Small intestine (tissue), 7 donors: ENCODE data around the gene LBHD2. TPM values are rescaled to one million over a fixed set of nuclear protein-coding genes. Genes with fewer than 3 reads are reported as not detected.

Source experiments
- DNase-seq, 2 donors: peaks; one replicate each; pipeline versions ENCODE4 v3.0.0 to v3.0.0-alpha.2; 2013
- FAIRE-seq: peaks from 2 replicates; lab custom pipeline; 2012; peaks lifted over from hg19 to GRCh38; lab: Jason Lieb, UNC
- H3K27ac ChIP-seq, 3 donors: one replicate each; pipeline ENCODE4 v1.5.1; 2013; ENCODE audit warnings: low read length in 2 of 3, mild to moderate bottlenecking in 2 of 3, control low read depth in 1 of 3, inconsistent platforms in 1 of 3, low read depth in 1 of 3, moderate library complexity in 1 of 3
- H3K27me3 ChIP-seq, 3 donors: one replicate each; pipeline ENCODE4 v1.6.1; 2013; ENCODE audit warnings: low read length in 3 of 3, inconsistent platforms in 1 of 3; ENCODE audit not compliant: control insufficient read depth in 3 of 3, insufficient read depth in 3 of 3
- H3K36me3 ChIP-seq, 3 donors: one replicate each; pipeline ENCODE4 v1.6.1; 2013; ENCODE audit warnings: low read length in 3 of 3, inconsistent platforms in 1 of 3, low read depth in 1 of 3, mild to moderate bottlenecking in 1 of 3, moderate library complexity in 1 of 3; ENCODE audit not compliant: control insufficient read depth in 3 of 3, insufficient read depth in 2 of 3
- H3K4me1 ChIP-seq, 3 donors: one replicate each; pipeline ENCODE4 v1.6.1; 2013; ENCODE audit warnings: low read length in 2 of 3, inconsistent platforms in 1 of 3, low read depth in 1 of 3, mild to moderate bottlenecking in 1 of 3, moderate library complexity in 1 of 3; ENCODE audit not compliant: control insufficient read depth in 3 of 3, insufficient read depth in 2 of 3
- H3K4me3 ChIP-seq, 3 donors: one replicate each; pipeline ENCODE4 v1.5.1; 2013; ENCODE audit warnings: low read length in 3 of 3, control low read depth in 1 of 3, inconsistent platforms in 1 of 3, low read depth in 1 of 3, mild to moderate bottlenecking in 1 of 3, moderate library complexity in 1 of 3
- H3K9me3 ChIP-seq, 2 donors: one replicate each; pipeline ENCODE4 v1.6.1; 2013; ENCODE audit warnings: low read depth in 1 of 2, low read length in 1 of 2; ENCODE audit not compliant: control insufficient read depth in 2 of 2, insufficient read depth in 1 of 2
- WGBS, 3 donors: extraction: QIAGEN DNeasy Blood & Tissue Kit; methylation state at CpG; one replicate each; pipeline ENCODE4 v1.1.7; 2013; 5-methylcytosine and 5-hydroxymethylcytosine counted together
- polyA plus RNA-seq, 4 donors: library from polyadenylated mRNA; stranded (reverse) in 3 of 4; unstranded in 1 of 4; fragments of 200-250 nt in 3 of 4; fragments of 120-200 nt in 1 of 4; gene quantifications; one replicate each; pipeline versions ENCODE4 v1.2.1 to v1.2.3, GENCODE V29; 2013
- donor health status: healthy with polysubstance abuse.
- donor health status: control.
- donor health status: control.
- donor health status: Bipolar disorder and iron deficiency.
- donor health status: healthy.

LBHD2 gene
- polyA plus RNA-seq, 4 donors: not detected

GRCh38 chr14:103097994-103098957 lies 14.3 kb downstream of the LBHD2 start:
- 58 to 71% (median 59%) methylated on average over 30 to 31 of the region's 31 CpGs for WGBS, 3 donors
- FAIRE-seq (no peak), DNase-seq (peak; percentile 78 to 80)
- Histone ChIP-seq H3K9me3 (no peaks in the 10 kb centered on the region), H3K36me3 (peaks cover 0 to 12% (median 0%) of the 10 kb centered on the region in 3 donors), H3K4me1 (peaks cover 0 to 86% (median 12%) of the 10 kb centered on the region in 3 donors), H3K27ac (peak overlapping the region in 1 of 3 donors; percentile 55), H3K27me3 (peaks cover 0 to 8% (median 0%) of the 10 kb centered on the region in 3 donors), H3K4me3 (peak overlapping the region in 1 of 3 donors; percentile 30)

DNA sequence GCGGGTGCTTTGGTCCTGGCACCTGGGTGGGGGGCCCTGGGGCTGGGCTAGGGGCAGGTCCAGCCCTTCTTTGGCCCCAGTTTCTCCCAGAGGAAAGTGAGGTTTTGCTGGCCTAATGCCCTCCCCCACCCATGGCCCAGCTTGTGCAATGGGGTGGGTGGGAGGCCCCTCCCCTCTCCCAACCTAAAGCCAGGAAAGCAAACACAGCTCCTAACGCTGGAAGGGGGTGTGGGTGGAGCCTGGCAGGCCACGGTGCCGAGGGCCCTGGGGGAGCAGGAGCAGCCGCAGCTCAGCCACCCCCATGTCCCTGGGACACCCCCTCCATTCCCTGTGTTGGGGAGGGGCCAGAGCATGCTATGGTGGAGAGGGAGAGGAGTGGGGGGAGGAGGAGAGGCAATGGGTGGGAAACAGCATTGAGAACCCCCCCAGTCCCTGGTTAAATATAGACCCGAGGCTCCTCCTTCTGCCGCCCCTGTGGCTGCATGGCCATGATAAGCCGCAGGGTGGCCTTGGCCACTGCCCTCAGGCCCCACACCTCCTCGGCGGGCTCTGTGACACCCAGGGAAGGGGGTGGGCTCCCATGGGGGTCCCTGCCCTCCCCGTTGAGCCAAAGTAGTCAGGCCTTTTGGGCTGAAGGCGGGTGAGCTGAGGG lies 15.2 kb downstream of the LBHD2 start:
- H3K4me3 ChIP-seq: peak overlapping the region in 1 of 3 donors; percentile 30
- peaks cover 0 to 12% (median 0%) of the 10 kb centered on the region in 3 donors for H3K36me3 ChIP-seq
- peaks cover 2 to 84% (median 12%) of the 10 kb centered on the region in 3 donors for H3K4me1 ChIP-seq
- peak in 1 of 2 donors; percentile 84 for DNase-seq
- H3K9me3 ChIP-seq: no peaks in the 10 kb centered on the region
- 32 to 61% (median 47%) methylated on average over 10 to 12 of the region's 12 CpGs for WGBS, 3 donors
- peaks cover 0 to 16% (median 0%) of the 10 kb centered on the region in 3 donors for H3K27me3 ChIP-seq
- H3K27ac ChIP-seq: peak overlapping the region in 1 of 3 donors; percentile 55
- no peak for FAIRE-seq

DNA sequence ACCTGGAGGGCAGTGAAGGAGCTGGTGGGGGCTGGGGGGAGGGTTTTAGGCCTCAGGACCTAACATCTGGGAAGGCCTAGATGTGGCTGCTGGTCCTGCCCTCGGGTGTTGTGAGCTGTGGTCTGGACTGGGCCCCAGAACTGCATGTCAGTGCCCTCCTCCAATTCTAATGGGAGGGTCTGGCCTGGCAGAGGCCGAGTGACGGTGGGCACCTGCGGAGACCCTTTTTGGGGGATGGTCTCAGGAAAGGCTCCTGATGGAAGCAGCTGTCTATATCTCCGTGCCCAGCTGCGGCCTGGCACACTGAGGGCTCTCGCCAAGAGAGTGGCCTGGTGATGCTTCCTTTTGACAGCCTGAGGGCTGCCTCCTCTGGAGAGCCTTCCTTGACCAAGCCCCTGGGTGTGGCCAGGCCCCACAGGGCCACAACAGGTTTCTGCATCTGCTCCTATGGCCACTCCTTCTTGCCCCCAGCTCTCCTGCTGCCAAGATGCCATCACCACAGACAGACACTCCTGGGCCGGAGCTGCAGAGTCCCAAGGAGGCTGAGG lies 15.8 kb downstream of the LBHD2 start:
- H3K27ac ChIP-seq: peak overlapping the region in 1 of 3 donors; percentile 55
- no peaks in the 10 kb centered on the region for H3K9me3 ChIP-seq
- WGBS, 3 donors: 84 to 93% (median 90%) methylated on average over 8 of the region's 8 CpGs
- H3K4me1 ChIP-seq: peaks cover 2 to 85% (median 12%) of the 10 kb centered on the region in 3 donors
- no peak overlapping the region for H3K4me3 ChIP-seq
- H3K27me3 ChIP-seq: peaks cover 0 to 22% (median 4%) of the 10 kb centered on the region in 3 donors
- DNase-seq: no peak
- FAIRE-seq: no peak
- peaks cover 0 to 12% (median 0%) of the 10 kb centered on the region in 3 donors for H3K36me3 ChIP-seq

GRCh38 chr14:103100281-103101121 lies 16.5 kb downstream of the LBHD2 start:
- Histone ChIP-seq H3K4me3 (no peak overlapping the region), H3K27me3 (peaks cover 0 to 22% (median 4%) of the 10 kb centered on the region in 3 donors), H3K27ac (peak overlapping the region in 1 of 3 donors; percentile 55), H3K36me3 (peaks cover 0 to 14% (median 0%) of the 10 kb centered on the region in 3 donors), H3K4me1 (peaks cover 2 to 84% (median 12%) of the 10 kb centered on the region in 3 donors), H3K9me3 (no peaks in the 10 kb centered on the region)
- DNase-seq (no peak), FAIRE-seq (no peak)
- 84 to 87% (median 86%) methylated on average over 23 to 25 of the region's 25 CpGs for WGBS, 3 donors

GRCh38 chr14:103101257-103101962 lies 17.4 kb downstream of the LBHD2 start:
- H3K36me3 ChIP-seq: peaks cover 0 to 22% (median 0%) of the 10 kb centered on the region in 3 donors
- DNase-seq (peak in 1 of 2 donors; percentile 57), FAIRE-seq (no peak)
- H3K27me3 ChIP-seq: peaks cover 0 to 22% (median 4%) of the 10 kb centered on the region in 3 donors
- WGBS, 3 donors: 69 to 85% (median 77%) methylated on average over 10 to 11 of the region's 11 CpGs
- H3K27ac ChIP-seq: peak overlapping the region in 1 of 3 donors; percentile 55
- peaks cover 2 to 81% (median 12%) of the 10 kb centered on the region in 3 donors for H3K4me1 ChIP-seq
- no peaks in the 10 kb centered on the region for H3K9me3 ChIP-seq
- H3K4me3 ChIP-seq: no peak overlapping the region

GRCh38 chr14:103101963-103102688 lies 18.1 kb downstream of the LBHD2 start:
- peaks cover 0 to 29% (median 0%) of the 10 kb centered on the region in 3 donors for H3K36me3 ChIP-seq
- H3K27ac ChIP-seq: no peak overlapping the region
- peaks cover 0 to 22% (median 4%) of the 10 kb centered on the region in 3 donors for H3K27me3 ChIP-seq
- no peaks in the 10 kb centered on the region for H3K9me3 ChIP-seq
- H3K4me1 ChIP-seq: peaks cover 2 to 77% (median 12%) of the 10 kb centered on the region in 3 donors
- no peak for FAIRE-seq
- WGBS, 3 donors: 61 to 85% (median 72%) methylated on average over 83 to 85 of the region's 85 CpGs
- DNase-seq: no peak
- no peak overlapping the region for H3K4me3 ChIP-seq
